Activated CD4-positive, CD25-positive, alpha-beta regulatory T cell (primary cell): ENCODE measurements around the gene JAG1.
"Not testable (repeated sequence)": the region's sequence is repeated elsewhere in the genome, so short reads cannot be mapped to it uniquely, and the experiment has no call there.

Source experiments
- DNase-seq, 4 experiments: peaks; one replicate each; lab custom pipeline; 2025; lab: John Stamatoyannopoulos, UW

Gene JAG1

GRCh38 chr20:10610251-10610650 is 63.5 kb downstream of the JAG1 start:
- no peak for DNase-seq

GRCh38 chr20:10609770-10610169 is 64.0 kb downstream of the JAG1 start:
- no peak for DNase-seq

- DNase-seq = no peak
Measured at GRCh38 chr20:10609276-10609675, 64.5 kb downstream of the JAG1 start.

- no peak for DNase-seq
Measured at GRCh38 chr20:10605547-10606195, 68.1 kb downstream of the JAG1 start.

- no peak for DNase-seq
Measured at GRCh38 chr20:10604865-10605440, 68.8 kb downstream of the JAG1 start.

GRCh38 chr20:10603971-10604864 is 69.6 kb downstream of the JAG1 start:
- no peak for DNase-seq

GRCh38 chr20:10603378-10603777 is 70.4 kb downstream of the JAG1 start:
- DNase-seq = no peak

GRCh38 chr20:10602221-10602871 is 71.5 kb downstream of the JAG1 start:
- DNase-seq = no peak

- no peak for DNase-seq
Measured at GRCh38 chr20:10597637-10598036, 76.2 kb downstream of the JAG1 start.

- DNase-seq = no peak
Measured at GRCh38 chr20:10596710-10597121, 77.1 kb downstream of the JAG1 start.

- no peak for DNase-seq
Measured at GRCh38 chr20:10595985-10596384, 77.8 kb downstream of the JAG1 start.

- no peak for DNase-seq
Measured at GRCh38 chr20:10595266-10595665, 78.5 kb downstream of the JAG1 start.

GRCh38 chr20:10594296-10594868 is 79.4 kb downstream of the JAG1 start:
- DNase-seq = no peak

GRCh38 chr20:10591946-10592521 is 81.8 kb downstream of the JAG1 start:
- DNase-seq = no peak

- no peak for DNase-seq
Measured at GRCh38 chr20:10590950-10591671, 82.7 kb downstream of the JAG1 start.

- not testable (repeated sequence) for DNase-seq
Measured at GRCh38 chr20:10590446-10590845, 83.4 kb downstream of the JAG1 start.
